Muscle layer of duodenum (tissue), 2 donors: ENCODE data around the gene ART3.

Experiments used
- H3K27ac ChIP-seq: one replicate; pipeline ENCODE4 v1.7.0; 2013; ENCODE audit warnings: mild to moderate bottlenecking, low read length
- H3K27me3 ChIP-seq: one replicate; pipeline ENCODE4 v1.7.0; 2013; ENCODE audit warnings: low read depth, mild to moderate bottlenecking, control low read depth, low read length
- H3K36me3 ChIP-seq, 2 donors: one replicate each; pipeline ENCODE4 v1.7.0; 2013; ENCODE audit warnings: low read length in 2 of 2, control low read depth in 1 of 2, mild to moderate bottlenecking in 1 of 2; ENCODE audit not compliant: insufficient read depth in 2 of 2, control insufficient read depth in 1 of 2
- H3K4me1 ChIP-seq, 2 donors: one replicate each; pipeline ENCODE4 v1.7.0; 2013; ENCODE audit warnings: low read length in 2 of 2, mild to moderate bottlenecking in 2 of 2, control low read depth in 1 of 2, moderate library complexity in 1 of 2; ENCODE audit not compliant: insufficient read depth in 2 of 2, control insufficient read depth in 1 of 2
- H3K4me3 ChIP-seq, 2 donors: one replicate each; pipeline ENCODE4 v1.7.0; 2013; ENCODE audit warnings: low read length in 2 of 2, low read depth in 1 of 2, mild to moderate bottlenecking in 1 of 2
- H3K9me3 ChIP-seq, 2 donors: one replicate each; pipeline ENCODE4 v1.7.0; 2013; ENCODE audit warnings: low read length in 2 of 2, control low read depth in 1 of 2, mild to moderate bottlenecking in 1 of 2; ENCODE audit not compliant: control insufficient read depth in 1 of 2
- donor health status: healthy.

The ART3 gene

DNA sequence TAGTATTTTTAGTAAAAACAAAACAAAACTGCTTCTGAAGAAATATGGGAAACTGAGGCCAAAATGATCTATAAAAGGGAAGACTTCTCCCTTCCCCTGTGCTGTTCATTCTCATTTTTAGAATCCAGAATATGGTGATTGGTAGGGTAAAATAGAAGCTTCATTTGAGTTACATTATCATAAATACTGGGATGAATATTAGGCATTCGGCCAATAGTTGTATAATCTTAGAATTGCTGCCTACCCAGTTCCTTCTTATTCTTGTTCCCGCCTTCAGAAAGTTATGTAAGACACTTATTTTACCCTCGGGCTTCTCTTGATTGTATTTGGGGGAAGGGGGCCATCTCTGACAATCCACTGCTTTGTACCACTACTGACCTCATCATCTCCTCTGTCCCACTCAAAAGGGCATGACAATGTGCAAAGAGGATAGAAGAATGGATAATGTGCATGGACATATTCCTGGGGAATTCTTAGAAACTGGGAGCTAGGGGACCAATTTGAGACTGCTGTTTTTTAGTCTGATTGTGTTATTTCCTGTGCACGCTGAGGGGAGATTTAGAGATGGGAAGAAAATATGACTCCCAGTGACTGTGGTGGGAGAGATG is 588 bp downstream of the ART3 start:
- Histone ChIP-seq H3K27me3 (no peaks in the 10 kb centered on the region), H3K27ac (no peak overlapping the region), H3K36me3 (no peaks in the 10 kb centered on the region), H3K4me3 (no peak overlapping the region), H3K4me1 (no peaks in the 10 kb centered on the region), H3K9me3 (no peaks in the 10 kb centered on the region)

DNA sequence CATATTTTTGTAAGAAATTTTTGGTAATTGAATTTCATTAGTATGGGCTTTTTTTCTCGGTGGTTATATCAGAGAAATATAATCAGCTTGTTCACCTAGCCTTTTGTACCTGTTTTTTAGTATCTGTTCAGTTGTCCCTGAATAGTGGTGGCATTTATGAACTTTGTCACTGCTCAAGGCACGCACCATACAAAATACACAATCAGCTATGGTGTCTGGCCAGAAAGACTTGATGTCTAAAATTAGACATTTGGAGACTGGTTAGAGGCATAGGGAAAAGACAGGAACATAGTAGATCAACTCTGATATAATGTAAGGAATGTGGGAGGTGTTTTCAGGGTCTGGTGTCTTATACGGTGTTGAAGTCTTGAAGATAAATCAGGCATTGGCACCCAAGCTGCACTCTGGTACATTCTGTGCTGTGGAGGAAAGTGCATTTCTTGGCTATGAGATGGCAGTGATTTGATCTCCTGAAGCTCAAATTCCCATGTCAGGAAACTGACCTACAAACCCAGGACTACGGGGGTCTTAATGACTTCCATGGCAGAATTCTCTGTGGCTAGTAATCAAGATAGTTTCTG is 3.6 kb downstream of the ART3 start:
- Histone ChIP-seq H3K4me1 (no peaks in the 10 kb centered on the region), H3K27ac (no peak overlapping the region), H3K27me3 (no peaks in the 10 kb centered on the region), H3K4me3 (no peak overlapping the region), H3K36me3 (no peaks in the 10 kb centered on the region), H3K9me3 (no peaks in the 10 kb centered on the region)

DNA sequence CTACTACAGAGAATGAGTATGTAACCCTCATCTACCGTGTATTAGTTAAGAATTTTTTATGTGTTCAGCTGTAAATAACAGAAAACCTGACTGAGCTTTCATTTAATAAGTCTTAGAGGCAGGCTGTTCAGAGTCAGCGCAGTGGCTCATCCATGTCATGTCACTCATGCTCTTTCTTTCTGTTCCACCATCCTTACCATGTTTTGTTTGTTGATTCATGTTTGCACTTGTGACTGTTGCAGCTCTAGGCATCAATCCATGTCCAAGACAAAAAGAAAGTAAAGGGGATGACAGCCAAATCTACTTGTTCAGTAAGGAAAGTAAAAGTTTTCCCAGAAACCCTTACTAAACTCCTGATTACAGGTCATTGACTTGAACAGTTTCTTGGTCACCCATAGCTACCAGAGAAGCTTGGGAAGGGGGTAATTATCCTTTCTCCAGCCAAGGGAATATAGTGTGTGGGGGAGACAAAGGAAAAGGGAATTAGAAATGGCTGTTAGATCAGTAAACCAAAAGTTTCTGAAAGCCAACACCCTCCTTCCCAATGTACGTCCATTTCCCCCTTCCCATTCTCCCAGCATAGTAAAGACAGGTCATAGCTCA is 9.0 kb downstream of the ART3 start:
- H3K27ac ChIP-seq: no peak overlapping the region

GRCh38 chr4:76084542-76084941 is 10.0 kb downstream of the ART3 start:
- Histone ChIP-seq H3K4me1 (peaks cover 0 to 5% of the 10 kb centered on the region in 2 donors), H3K27me3 (no peaks in the 10 kb centered on the region), H3K4me3 (no peak overlapping the region), H3K9me3 (no peaks in the 10 kb centered on the region), H3K27ac (no peak overlapping the region), H3K36me3 (no peaks in the 10 kb centered on the region)

More for the DNA sequence above, 9.0 kb downstream of the ART3 start:
- Histone ChIP-seq H3K4me3 (no peak overlapping the region), H3K4me1 (peaks cover 0 to 5% of the 10 kb centered on the region in 2 donors), H3K36me3 (no peaks in the 10 kb centered on the region), H3K9me3 (no peaks in the 10 kb centered on the region), H3K27me3 (no peaks in the 10 kb centered on the region)

DNA sequence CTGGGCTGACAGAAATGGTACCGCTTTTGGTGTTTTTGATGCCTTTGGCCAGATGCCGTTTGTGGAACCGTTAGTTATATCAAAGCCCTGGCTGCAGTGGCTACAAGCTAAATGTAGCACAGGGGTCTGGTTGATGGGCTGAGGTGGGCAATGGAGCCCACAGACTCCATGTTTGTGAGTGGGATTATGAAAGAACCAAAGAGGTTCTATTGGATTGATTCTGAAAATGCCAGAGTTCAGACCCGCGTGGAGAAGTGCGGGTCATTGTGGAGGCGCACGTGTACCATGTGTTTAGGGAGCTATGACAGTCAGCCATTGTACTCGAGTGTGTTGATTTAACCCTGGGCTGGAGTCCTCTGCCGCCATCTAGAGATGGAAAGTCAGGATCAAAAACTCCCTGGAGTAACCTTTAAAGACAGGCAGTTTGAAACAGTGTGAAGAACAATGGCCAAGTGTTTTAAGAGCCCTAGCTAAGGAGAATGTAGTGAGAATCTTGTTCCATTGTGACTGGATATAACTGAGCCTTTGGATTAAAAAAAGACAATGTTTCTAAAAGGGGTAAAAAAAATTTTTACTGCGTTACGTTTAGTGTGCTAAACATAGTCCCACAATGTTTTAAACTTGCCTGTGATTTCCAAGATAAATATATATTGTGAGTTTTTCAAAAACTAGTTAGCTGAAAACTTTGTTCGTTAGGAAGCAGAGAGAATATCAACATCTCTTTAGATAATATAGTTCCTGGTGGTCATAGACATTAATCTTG is 12.7 kb downstream of the ART3 start:
- Histone ChIP-seq H3K4me3 (no peak overlapping the region), H3K9me3 (no peaks in the 10 kb centered on the region), H3K27ac (no peak overlapping the region), H3K36me3 (no peaks in the 10 kb centered on the region), H3K4me1 (peaks cover 0 to 5% of the 10 kb centered on the region in 2 donors), H3K27me3 (no peaks in the 10 kb centered on the region)

DNA sequence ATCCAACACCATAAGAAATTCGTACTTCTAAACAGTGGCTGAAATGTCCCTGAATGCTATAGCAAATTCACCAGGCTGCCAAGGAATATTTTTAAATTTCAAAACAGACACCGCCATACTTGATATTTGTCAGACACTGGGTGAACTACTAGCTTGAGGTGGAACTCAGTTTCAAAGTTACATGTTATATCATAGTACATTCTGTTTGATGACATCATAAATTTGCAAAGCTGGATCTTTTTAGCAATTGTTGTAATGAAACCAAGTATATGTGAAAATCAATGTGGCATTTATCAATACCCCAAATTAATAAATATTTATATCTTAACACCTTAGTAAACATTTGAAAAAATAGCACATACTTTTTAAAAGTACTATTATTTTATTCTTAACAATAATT is 14.2 kb downstream of the ART3 start:
- Histone ChIP-seq H3K27ac (no peak overlapping the region), H3K4me1 (peaks cover 0 to 5% of the 10 kb centered on the region in 2 donors), H3K36me3 (no peaks in the 10 kb centered on the region), H3K27me3 (no peaks in the 10 kb centered on the region), H3K9me3 (no peaks in the 10 kb centered on the region), H3K4me3 (no peak overlapping the region)

- H3K36me3 ChIP-seq: no peaks in the 10 kb centered on the region
- no peak overlapping the region for H3K27ac ChIP-seq
- H3K4me1 ChIP-seq: peaks cover 0 to 5% of the 10 kb centered on the region in 2 donors
- no peaks in the 10 kb centered on the region for H3K9me3 ChIP-seq
- no peak overlapping the region for H3K4me3 ChIP-seq
- H3K27me3 ChIP-seq: no peaks in the 10 kb centered on the region
These were observed 15.8 kb downstream of the ART3 start for GRCh38 chr4:76090241-76090691.

DNA sequence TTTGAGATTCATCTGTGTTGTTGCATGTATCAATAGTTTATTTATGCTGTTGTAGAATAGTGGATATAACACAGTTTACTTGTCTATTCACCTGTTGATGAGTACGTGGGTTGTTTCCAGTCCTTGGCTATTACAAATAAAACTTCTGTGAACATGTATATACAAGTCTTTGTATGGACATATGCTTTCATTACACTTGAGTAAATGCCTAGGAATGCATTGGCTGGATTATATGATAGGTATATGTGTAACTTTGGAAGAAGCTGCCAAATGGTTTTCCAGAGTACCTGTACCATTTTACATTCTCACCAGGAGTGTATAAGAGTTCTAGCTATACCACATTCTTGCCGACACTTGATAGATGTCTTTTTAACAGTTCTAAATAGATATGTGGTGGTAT is 16.5 kb downstream of the ART3 start:
- H3K27me3 ChIP-seq: no peaks in the 10 kb centered on the region
- H3K27ac ChIP-seq: no peak overlapping the region
- peaks cover 0 to 5% of the 10 kb centered on the region in 2 donors for H3K4me1 ChIP-seq

DNA sequence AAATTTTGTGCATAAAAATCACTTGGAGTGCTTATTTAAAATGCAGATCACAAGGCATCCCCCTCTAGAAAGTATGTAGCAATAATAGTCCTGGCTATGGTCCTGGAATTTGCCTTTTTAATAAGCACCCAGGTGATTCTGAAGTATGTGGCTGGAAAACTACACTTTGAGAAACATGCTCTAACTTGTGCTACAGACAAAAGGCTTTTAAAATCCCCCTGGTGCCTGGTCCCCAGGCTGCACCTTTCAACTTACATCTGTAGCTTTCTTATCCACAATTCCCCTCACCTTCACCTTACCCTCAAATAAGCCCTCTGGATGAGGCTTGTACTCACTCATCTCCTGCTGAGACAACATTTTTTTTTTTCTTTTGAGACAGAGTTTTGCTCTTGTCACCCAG is 21.1 kb downstream of the ART3 start:
- H3K27ac ChIP-seq: no peak overlapping the region
- no peak overlapping the region for H3K4me3 ChIP-seq
- no peaks in the 10 kb centered on the region for H3K36me3 ChIP-seq
- no peaks in the 10 kb centered on the region for H3K4me1 ChIP-seq
- H3K27me3 ChIP-seq: no peaks in the 10 kb centered on the region
- no peaks in the 10 kb centered on the region for H3K9me3 ChIP-seq

More for the DNA sequence above, 16.5 kb downstream of the ART3 start:
- Histone ChIP-seq H3K4me3 (no peak overlapping the region), H3K9me3 (no peaks in the 10 kb centered on the region), H3K36me3 (no peaks in the 10 kb centered on the region)

GRCh38 chr4:76096076-76096475 is 21.6 kb downstream of the ART3 start:
- H3K36me3 ChIP-seq: no peaks in the 10 kb centered on the region
- no peak overlapping the region for H3K4me3 ChIP-seq
- no peaks in the 10 kb centered on the region for H3K9me3 ChIP-seq
- H3K27me3 ChIP-seq: no peaks in the 10 kb centered on the region
- H3K4me1 ChIP-seq: no peaks in the 10 kb centered on the region
- no peak overlapping the region for H3K27ac ChIP-seq

DNA sequence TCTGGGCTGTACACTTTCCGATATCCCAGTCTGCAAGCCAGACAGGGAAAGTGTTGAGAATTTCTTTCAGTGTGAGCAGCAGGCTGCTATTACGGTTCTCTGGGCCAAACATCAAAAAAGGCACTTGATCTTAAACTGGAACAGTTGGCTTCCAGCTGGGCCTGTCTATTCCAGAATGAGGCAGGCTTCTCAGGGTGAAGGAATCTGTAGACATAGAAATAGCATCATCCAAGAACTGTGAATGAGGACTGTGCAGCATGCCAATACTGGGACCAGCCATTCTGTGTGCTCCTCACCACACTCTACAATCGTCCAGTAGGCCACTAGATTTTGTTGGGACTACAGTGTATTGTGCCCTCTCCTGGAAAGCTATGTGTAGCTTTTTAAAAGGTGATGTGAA is 31.1 kb downstream of the ART3 start:
- no peaks in the 10 kb centered on the region for H3K27me3 ChIP-seq
- no peak overlapping the region for H3K27ac ChIP-seq
- no peaks in the 10 kb centered on the region for H3K4me1 ChIP-seq
- no peaks in the 10 kb centered on the region for H3K36me3 ChIP-seq
- no peaks in the 10 kb centered on the region for H3K9me3 ChIP-seq
- H3K4me3 ChIP-seq: no peak overlapping the region
